ENCODE data around the gene EDN3.
A peak's percentile ranks its signal among the peaks of the same experiment; 100 is the strongest.

EDN3 gene

GRCh38 chr20:59308493-59309201 lies 8.2 kb downstream of the EDN3 start:
- no peak for DNase-seq

- DNase-seq = no peak
Observed at GRCh38 chr20:59309218-59309617, 8.8 kb downstream of the EDN3 start.

DNA sequence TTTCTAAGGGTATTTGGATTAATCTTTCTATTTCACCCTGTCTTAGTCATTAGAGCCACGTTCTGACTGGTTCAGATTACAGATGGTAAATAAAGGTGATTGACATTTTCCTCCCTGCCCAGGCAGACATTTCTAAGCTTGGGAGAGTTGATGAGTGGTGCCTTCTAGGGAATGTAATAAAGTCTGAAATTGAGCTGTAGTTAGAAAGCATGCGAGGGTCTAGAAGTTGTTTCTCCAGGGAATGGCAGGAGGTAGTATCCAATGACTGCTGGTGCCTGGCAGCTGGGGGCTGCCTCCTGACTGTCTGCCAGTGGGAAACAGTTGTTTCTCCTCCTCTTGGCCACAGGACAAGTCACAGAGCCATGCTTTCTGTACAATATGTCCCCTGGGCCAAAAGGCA lies 14.6 kb downstream of the EDN3 start:
- no peak for DNase-seq

- DNase-seq = no peak
Observed at GRCh38 chr20:59316911-59317731, 16.7 kb downstream of the EDN3 start.

DNA sequence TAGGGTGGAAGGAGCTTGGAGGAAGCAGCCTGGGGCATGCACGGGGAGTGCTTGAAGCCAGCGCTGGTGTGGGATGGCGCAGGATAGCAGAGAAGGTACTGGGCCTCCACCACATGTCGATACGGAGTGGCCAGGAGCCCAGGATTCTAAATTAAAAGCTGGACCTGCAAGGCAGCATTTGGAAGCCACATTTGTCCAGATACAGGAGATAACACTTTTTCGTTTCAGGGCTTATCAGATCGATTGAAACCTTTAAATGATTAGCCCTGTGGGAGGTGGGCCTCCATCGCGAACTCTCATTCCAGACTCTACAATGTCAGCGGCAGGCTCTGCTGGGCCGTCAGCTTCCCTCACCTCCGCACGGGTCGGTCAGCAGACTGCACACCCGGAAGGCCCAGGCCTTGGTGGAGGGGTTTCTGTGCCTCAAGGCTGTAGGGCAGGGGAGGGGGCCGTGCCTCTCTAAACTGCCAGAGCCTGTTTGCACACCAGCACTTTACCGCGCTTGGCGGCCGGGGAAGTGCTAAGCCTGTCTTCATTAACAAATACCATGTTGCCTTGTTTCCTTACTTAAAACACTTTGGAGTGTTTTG lies 17.9 kb downstream of the EDN3 start:
- no peak for DNase-seq

DNA sequence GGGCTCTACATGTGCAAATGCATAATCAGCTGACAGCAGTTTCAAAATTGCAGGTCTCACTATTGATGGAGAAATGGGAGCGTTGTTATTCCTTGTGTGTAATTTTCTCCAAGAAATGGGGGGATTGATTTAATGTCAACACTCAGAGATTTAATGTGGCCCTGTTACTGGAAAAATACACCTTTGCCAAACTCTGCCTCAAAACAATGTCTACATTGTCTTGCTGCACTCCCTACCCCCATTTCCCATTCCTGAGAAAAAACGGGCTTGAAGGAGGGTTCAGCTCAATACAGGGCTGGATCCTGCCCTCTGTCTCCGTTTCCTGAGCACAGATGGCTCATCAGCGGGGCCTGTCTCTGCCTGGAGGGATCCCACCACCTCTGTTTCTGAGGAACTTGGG lies 18.4 kb downstream of the EDN3 start:
- DNase-seq = no peak

DNA sequence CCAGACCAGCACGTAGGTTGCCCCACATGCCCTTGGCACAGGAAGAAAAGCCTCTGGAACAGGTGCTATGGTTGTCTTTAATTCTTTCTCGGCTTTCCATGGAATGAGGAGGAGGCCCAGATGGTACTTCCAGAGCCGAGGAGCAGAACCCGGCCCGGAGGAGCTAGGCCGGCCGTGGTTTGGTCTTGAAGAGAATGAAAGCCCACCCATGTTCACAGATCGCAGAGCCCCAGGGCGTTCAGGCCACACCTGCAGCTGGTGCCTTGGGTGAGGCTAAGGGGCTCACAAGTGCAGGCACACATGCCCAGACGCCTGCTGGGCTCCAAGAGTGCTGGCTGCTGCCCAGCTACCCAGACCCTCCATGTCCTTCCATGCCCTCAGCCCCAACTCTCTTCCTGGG lies 20.0 kb downstream of the EDN3 start:
- no peak for DNase-seq

- no peak for DNase-seq
Observed at GRCh38 chr20:59320854-59321647, 20.6 kb downstream of the EDN3 start.

DNA sequence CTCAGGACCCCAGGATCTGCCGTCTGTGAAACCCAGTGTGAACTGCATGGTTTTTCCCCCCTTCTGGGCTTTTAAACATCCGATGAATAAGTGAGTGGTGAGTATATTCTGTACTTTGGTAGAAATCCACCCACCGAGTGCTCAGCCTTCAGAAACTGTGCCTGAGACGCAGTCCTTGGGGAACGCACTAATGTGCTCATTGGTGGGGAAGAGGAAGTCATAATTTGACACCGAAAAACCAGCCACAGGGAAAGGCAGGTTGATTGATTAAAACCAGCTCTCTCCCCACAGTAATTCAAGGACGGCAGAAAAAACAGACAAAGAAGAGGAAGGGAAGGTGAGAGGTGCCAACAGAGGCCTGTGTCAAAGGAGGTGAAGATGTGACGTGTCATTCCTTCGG lies 21.7 kb downstream of the EDN3 start:
- no peak for DNase-seq

DNA sequence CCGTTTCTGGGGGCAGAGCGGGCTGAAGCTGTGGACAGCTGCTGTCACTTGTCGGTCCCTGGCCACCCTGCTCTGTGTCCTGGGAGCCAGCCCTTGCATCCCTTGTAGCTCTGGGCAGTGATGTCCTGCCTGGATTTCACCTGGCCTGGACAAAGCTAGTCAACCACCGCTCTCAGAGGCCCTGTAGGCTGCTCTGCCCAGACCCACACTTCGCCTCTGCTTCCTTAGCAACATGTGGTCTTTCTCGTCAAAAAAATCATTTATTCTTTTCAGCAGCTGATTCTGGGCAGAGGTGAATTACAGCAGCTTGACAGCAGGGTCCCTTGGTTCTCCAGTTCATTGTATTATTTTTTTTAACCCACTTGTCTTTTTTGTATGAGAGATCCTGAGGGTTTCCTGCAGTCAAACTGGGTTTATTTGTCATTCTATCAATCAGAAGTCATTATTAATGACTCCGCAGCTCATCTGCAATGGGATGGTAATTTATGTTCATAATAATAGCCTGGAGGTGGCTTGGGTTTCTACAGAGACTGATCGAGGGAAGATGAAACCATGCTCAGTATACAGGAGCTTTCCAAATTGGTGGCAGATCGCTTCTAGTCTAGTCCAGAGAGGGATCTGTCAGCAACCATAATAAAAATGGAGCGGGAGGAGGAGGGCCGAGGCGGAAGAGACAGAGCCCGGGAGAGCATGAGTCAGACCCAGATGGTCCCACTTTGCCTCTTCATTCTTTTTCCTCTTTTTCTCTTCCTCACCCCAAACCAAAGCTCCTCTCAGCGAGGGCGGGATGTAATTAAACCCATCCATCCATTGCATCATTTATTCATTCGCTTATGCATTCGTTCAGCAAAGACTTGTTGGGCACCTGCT lies 22.4 kb downstream of the EDN3 start:
- DNase-seq = no peak

DNA sequence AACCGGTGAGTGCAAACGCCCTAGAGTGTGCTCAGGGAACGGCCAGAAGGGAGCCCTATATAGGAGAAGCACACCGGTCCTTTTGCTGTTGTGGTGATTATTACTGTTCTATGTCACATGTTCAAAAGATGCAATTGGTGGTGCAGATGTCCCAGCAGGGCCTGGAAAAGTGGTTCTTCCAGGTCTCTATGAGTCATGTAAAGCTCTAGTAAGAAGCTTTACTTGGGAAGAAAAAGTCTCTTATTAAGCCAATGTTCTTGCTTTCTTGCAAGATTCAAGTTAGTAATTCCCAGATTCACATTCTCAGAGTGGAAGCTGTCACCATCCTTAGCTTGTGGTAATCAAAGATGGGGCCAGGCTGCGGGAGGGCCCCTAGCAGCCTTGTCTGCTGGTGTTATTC lies 23.3 kb downstream of the EDN3 start:
- DNase-seq = no peak

DNA sequence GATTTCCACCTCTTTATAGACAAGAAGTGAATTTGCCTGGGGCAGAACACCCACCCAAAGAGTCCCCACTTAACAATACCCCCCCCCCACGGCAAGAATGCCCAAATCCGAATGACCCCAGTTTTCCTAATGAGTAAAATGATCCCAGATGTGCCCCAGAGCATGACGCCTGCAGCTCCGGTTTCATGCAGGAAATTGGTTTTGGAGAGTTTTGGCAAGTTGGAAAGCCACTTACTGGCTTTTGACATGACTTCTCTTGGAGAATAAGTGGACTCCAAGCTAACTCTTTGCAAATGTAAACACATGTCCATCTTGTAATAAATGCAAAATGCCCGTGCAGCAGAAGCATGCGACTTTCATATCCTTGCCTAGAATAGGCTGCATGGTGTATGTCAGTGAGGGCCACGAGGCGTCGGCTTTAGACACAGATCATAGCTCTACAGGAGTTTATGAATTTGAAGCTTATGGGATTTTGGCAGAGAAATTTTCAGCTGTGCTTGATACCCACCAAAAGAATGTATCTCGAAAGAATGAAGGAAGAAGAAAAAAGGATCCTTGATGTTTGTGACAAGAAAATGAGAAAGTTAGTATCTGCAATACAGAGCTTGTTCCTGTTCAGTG lies 24.2 kb downstream of the EDN3 start:
- DNase-seq = no peak

- no peak for DNase-seq
Observed at GRCh38 chr20:59325142-59325523, 24.7 kb downstream of the EDN3 start.

DNA sequence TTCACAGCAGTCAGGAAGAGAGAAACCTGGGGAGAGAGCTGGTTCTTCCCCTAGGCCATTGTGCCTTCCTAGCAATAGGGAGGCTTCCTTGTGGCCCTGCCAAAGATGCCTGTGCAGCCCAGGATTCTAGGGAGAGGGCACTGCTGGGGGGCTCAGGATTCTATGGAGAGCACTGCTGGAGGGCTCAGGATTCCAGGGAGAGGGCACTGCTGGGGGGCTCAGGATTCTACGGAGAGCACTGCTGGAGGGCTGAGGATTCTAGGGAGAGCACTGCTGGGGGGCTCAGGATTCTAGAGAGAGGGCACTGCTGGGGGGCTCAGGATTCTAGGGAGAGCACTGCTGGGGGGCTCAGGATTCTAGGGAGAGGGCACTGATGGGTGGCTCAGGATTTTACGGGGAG lies 25.8 kb downstream of the EDN3 start:
- no peak for DNase-seq

DNA sequence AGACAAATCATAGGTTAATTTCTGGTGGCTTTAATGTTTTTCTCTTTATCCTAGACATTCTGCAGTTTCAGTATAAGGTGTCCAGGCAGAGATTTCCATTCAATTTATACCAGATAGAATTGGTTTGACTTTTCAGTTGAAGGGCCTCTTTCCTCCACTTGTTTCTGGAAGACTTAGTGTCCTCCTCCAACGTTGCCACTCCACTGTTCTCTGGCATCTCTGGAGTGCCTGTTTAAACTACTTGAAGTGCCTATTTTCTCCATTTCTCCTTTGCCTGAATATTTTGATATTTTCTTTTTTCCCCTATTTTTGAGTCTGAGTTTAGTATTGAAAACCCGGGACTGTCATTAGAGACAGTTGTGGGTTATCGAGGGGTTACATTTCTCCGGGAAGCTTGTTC lies 27.7 kb downstream of the EDN3 start:
- no peak for DNase-seq

GRCh38 chr20:59331721-59332329 lies 31.4 kb downstream of the EDN3 start:
- peak in 1 of 2 experiments; percentile 7 for DNase-seq

DNA sequence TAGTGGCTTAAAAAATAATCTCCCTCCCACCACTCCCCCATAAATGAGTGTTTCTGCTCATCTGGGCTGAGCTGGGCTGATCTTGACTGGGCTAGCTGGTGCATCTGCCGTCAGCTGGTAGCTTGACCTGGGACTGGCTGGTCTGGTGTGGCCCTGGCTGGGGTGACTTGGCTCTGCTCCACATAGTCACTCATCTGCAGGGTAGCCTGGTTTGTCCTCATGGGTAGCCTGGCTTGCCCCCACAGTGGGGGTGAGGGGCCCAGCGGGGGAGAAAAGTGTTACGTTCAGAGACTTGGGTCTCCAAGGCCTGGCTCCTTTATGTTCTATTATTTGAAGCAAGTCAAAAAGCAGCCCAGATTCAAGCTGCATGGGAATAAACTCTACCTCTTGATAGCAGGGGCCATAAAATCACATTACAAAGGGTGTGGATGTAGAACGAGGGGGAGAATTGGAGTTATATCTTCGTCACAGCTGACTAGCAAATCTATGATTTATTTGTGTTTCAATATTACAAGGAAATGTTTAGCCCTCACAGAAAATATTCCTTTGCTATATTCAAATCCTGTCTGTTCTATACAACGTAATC lies 32.9 kb downstream of the EDN3 start:
- no peak for DNase-seq

DNA sequence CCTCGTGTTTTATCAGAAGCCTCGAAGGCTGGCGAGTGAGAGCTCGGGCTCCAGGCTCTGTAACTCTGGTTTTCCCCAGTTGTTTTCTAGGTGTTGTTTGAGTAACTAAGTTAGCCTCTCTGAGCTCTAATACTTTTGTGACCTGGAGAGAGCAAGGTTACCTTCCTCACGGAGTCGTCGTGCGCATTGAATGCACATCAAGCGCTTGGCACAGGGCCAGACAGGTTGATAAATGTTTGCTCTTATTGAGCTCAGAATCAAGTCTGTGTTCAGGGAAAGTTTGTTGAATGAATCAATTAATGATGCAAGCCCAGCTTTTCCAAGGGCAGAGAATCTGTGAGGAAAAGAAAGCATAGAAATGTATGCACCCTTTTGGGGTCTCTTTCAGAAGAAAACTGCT lies 33.5 kb downstream of the EDN3 start:
- no peak for DNase-seq

DNA sequence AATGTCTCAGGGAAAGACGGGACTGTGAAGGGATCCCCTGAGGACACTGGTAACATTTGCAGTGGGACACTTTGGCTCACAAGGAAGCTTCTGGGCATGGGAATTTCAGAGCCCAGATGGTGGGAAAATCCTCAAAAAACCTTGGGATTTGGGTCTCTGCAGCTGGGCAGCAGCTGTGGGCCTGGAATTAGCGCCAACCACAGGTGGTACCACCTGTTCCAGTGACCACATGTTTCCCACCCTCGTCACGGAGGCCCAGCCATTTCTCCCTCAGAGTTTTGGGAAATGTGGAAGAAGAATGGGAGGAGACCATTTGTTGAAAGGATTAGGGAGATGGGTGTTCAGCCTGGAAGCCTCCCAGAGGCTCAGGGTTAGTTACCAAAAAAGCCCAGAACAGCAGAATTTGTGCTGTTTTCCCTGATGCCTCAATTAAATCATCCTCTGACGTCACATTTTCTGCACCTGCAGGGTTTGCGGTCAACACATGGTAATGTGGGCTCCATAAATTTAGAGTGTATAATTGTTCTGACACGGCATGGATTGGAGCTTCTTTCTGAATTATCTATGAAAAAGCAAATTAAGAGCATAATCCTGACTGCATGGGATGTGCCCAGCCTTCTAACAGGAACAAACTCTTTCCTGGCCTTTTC lies 34.4 kb downstream of the EDN3 start:
- no peak for DNase-seq

GRCh38 chr20:59335377-59335776 lies 35.0 kb downstream of the EDN3 start:
- DNase-seq = no peak
